NCI-H524 (cell line): ENCODE results near the gene ZBTB7C.

Source experiments
- DNase-seq, 2 experiments: peaks; one replicate each; lab custom pipeline; 2025; lab: John Stamatoyannopoulos, UW

Gene ZBTB7C

GRCh38 chr18:48390641-48391040 lies 18.5 kb downstream of the ZBTB7C start:
- DNase-seq, result no peak

DNA sequence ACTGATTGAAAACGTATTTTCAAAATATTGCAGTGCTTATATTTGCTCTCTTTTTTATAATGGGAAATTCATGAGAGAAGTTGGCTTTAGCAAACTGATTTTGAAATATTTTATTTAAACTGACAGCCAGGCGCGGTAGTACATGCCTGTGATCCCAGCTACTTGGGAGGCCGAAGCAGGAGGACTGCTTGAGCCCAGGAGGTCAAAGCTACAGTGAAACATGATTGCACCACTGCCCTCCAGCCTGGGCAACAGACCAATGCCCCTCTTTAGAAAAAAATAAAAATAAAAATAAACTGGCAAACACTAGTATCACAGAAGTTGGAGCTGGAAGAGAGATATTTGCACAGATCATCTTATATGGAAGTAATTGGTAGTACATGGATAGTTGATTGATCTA lies 20.7 kb downstream of the ZBTB7C start:
- DNase-seq, result no peak

DNA sequence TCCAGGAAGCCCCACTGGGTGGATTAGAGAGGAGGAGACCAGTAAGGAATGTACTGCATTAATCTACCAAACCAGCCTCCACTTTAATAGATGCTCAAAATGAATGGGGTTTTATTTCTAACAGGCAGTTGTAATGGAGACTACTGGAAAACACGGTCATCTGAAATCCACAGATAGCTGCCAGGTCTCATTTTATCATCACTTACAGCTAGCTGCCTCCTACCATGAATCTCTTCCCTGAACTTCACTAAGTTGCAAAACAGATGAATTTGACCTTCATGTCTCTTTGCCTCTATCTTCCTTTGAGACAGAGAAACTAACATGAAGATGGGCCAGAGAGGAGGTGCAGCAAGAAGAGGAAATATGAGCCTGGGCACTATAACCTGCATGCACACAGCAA lies 21.9 kb downstream of the ZBTB7C start:
- no peak for DNase-seq

DNA sequence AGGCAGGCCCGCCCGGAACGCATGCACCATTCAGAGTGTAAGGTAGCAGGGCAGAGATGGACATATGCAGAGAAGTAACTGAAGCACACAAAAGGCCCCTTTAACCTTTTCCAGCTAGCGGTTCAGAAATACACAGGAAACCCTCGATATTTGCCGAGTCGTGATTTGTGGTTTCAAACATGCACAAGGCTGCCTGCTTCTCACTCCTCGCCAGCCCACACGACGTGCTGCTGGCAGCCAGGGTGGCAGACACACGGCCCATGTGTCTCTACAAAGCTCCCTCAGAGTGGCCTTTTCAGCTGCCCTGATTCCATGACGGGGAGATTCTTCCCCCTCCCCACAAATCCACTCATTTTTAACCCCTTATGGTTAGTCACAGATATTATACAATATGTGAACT lies 23.6 kb downstream of the ZBTB7C start:
- DNase-seq, result no peak

GRCh38 chr18:48376934-48377333 lies 32.2 kb downstream of the ZBTB7C start:
- DNase-seq, result no peak

DNA sequence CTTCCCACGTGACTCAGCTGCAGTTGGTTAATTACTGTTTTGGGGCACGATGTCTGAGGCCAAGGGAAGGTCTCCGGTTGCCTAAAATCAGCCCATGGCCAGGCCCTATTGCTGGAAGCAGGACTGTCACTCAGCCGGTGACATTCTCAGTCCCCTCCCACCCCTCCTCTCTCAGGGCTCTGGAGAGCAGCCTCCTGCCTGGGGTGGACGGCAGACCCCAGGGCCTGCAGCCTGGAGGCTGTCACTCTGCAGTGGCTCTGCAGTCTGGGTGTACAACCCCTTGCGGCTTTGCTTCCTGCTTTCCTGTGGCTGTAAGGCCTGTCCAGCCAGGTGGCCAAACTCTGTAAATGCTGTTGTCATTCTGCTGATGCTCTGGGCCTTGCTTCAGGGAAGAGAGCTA lies 32.8 kb downstream of the ZBTB7C start:
- DNase-seq, result no peak

- DNase-seq, result no peak
Measured at GRCh38 chr18:48375150-48375800, 33.9 kb downstream of the ZBTB7C start.

DNA sequence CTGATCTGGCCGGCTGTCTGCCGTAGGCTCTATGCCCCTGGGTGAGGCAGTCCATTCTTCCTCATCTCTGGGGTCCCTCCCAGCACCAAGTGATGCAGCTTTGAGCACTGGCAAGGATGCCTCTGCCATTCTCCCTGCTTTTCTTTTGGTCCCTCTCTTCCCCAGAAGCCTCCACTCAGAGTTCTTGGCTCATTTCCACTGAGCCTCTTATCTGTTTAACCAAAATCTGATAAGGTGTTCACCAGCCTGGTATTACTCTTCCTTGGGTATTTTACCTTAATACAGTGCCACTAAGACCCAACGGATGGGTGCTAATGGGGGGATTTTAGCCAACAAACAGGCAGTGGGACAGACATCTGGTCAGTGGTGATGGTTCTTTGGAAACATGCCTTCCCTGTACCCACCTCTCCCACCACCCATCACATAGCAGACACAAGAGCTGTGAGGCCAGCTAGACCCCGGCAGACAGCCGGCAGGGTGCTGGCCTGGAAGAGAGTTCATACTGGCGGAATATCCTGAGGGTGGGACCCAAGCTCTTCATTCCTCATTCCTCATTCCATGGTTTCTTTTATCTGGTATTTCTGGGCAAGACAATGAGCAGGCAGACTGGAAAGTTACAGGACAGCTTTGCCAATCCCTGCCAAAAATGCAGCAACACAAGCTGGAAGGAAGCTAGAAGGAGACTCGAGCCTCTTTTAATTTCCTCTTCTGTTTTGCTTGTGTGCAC lies 34.6 kb downstream of the ZBTB7C start:
- DNase-seq, result no peak

- no peak for DNase-seq
Measured at GRCh38 chr18:48371854-48372602, 37.2 kb downstream of the ZBTB7C start.

DNA sequence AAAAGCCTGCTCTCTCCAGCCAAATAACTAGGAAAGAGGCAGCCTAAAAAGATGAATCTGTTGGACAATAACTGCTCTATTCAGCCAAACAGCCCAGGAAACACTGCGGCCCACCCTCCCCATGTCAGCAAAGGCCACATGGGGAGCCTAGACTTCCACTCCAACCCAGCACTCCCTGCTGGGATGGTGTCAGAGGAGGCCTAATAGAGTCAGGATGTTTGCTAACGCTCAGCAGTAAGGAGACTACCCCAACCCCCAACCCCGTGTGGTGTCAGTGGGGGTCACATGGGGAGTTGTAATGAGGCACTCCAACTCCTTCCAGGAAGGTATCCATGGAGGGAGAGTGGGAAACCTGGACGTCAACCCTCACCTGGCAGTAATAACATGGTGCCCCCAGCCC lies 41.6 kb downstream of the ZBTB7C start:
- no peak for DNase-seq

DNA sequence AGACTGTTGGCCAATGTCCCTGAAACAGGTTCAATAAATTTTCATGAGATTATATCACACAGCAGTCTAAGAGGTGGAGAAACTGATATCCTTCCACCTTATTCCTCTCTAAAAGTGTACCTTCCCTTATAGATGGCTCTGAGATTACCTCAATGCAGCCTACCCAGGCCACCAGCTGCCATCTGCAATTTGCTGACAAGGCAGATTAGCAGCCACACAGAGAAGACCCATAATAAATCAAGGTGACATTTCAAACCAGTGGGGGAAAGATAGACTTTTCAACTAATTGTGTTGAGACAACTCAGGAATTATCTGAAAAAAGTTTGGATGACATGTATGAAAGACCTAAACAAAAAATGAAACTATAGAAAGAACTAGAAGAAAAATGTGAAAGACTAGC lies 43.2 kb downstream of the ZBTB7C start:
- no peak for DNase-seq

- DNase-seq, result no peak
Measured at GRCh38 chr18:48364146-48364545, 45.0 kb downstream of the ZBTB7C start.

- no peak for DNase-seq
Measured at GRCh38 chr18:48363175-48363574, 46.0 kb downstream of the ZBTB7C start.

- no peak for DNase-seq
Measured at GRCh38 chr18:48361801-48362200, 47.4 kb downstream of the ZBTB7C start.

- no peak for DNase-seq
Measured at GRCh38 chr18:48360376-48361021, 48.7 kb downstream of the ZBTB7C start.

GRCh38 chr18:48359626-48360025 lies 49.6 kb downstream of the ZBTB7C start:
- DNase-seq, result no peak

DNA sequence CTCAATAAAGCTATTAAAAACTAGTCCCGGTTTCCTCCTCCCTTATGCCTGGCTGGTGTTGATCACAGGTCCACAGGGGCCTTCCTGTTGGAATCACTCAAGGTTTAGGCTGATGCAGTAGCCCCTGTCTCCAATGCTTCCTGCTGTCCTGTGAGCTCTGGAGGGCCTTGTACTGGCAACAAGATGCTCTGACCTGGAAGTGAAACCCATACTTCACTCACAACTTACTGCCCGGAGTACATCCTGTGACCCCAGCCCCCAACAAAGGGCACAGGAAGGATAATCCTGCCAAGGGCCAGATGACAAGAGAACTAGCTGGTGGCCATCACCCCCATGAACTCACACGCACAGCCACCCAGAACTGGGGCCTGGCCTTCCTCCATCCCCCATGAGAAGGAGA lies 50.3 kb downstream of the ZBTB7C start:
- no peak for DNase-seq

DNA sequence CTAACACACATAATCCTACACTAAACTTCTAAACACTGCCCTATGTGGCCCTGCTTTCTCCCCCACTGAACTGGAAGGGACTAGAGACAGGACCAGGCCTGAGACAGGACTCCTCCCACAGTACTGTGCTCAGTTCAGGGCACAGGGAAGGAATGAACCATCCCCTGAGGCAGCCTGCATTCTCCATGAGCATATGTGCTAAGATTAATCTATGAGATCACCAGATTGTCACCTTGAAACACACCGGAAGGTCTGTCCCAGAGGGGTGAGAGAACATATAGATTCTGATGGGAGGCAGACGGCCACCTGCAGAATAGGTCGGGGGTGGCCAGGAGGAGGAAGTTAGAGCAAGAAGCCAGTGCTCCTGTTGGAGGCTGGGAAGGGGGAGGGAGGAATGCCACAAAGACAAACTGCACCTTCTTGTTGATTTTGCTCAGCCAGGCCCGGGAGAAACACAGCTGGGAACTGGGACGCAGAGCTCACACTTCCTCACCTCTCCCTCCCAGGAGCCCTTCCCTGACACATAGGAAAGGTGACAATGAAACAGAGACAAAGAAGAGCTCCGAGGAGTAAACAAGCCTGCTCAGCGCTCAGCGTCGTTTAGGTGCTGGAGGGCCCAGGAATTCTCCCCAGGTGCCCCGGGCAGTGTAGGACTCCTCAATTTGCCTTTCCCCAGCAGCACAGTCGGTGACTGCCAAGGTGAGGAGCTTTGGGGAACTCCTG lies 52.1 kb downstream of the ZBTB7C start:
- peak; percentile 7 to 52 for DNase-seq

DNA sequence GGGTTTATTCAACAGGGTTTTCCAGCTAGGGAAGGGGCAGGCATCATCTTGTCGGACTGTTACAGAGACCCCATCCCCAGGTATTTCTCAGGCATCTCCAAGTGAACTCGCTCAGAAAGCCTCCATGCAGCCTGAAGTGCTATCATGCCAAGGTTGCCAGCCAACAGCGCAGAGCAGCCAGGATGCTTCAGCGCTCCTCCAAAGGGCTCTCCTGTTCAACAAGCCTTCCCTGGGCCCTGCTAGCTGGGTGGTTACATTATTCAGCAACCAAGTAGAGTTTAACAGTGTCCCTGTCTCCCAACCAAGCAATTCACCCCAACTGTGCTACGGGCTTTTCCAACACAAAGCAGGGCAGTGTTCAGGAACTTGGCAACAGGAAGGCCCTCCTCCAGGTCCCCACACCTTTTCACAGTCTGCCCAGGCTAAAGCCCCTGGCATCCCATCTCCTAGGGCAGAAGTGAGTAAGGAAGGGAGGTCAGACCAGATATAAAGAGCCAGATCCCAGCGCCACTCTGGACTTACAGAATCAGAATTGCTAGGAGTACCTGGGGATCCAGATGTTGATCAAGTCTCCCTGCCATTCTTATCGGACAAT lies 52.9 kb downstream of the ZBTB7C start:
- DNase-seq, result no peak

- no peak for DNase-seq
Measured at GRCh38 chr18:48355276-48356115, 53.7 kb downstream of the ZBTB7C start.
